Measurements from ENCODE around the gene THOC7. TPM values are rescaled to one million over a fixed set of nuclear protein-coding genes. Genes with fewer than 3 reads are reported as not detected.

Gene THOC7
- total RNA-seq, 1 donor from 2014 or later: 141 TPM

- Mint-ChIP-seq H3K36me3 (peaks cover 14% of the 10 kb centered on the region), H3K9me3 (no peaks in the 10 kb centered on the region), H3K4me3 (no peak overlapping the region), H3K27ac (no peak overlapping the region), H3K27me3 (ENCODE audit: insufficient read depth, low read depth) (peaks cover 5% of the 10 kb centered on the region), H3K4me1 (peaks cover 22% of the 10 kb centered on the region)
- Histone ChIP-seq H3K27me3 (no peaks in the 10 kb centered on the region), H3K4me1 (peaks cover 24% of the 10 kb centered on the region), H3K4me3 (no peak overlapping the region), H3K36me3 (no peaks in the 10 kb centered on the region), H3K4me2 (no peak overlapping the region), H4K20me1 (ENCODE audit: low read depth) (peaks cover 31% of the 10 kb centered on the region), H2AFZ (replicated peaks) (no peak overlapping the region), H3F3A (ENCODE audit: low read depth) (no peaks in the 10 kb centered on the region), H3K79me2 (ENCODE audit: low read depth) (peaks cover 89% of the 10 kb centered on the region), H3K27ac (no peak overlapping the region), H3K9me3 (ENCODE audit: low read depth) (no peaks in the 10 kb centered on the region), H3K9ac (no peak overlapping the region)
- DNase-seq (ENCODE audit: low spot score): no peak
- TF ChIP-seq CTCF (IDR thresholded peaks at IDR 0.05) (no peak), EZH2 (IDR thresholded peaks at IDR 0.05) (no peak), EZH2phosphoT487 (IDR thresholded peaks at IDR 0.05) (no peak)
These were observed 3.6 kb upstream of the THOC7 start for GRCh38 chr3:63867225-63867624.

DNA sequence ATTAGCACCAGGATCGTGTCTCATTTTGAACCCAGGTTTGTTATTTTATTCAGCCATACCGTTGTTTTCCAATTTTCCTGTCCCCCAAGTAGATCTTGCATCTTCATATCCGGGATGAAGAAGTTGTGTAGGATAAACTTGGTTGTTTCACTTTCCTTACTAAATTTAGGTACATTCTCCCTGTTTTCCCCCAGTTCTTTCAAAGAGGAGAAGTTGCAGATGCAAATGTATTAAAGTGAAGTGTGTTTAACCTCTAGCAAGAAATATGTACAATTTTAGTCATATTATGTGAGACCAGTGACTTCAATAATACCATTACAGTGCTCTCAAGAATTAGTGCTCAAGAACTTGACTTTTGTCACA is 1.3 kb upstream of the THOC7 start:
- Histone ChIP-seq H3K4me2 (peak overlapping the region; percentile 72), H3K4me1 (peaks cover 14% of the 10 kb centered on the region), H3K36me3 (no peaks in the 10 kb centered on the region), H2AFZ (replicated peaks) (no peak overlapping the region), H3K27ac (no peak overlapping the region), H3K27me3 (no peaks in the 10 kb centered on the region), H3F3A (ENCODE audit: low read depth) (no peaks in the 10 kb centered on the region), H3K9me3 (ENCODE audit: low read depth) (no peaks in the 10 kb centered on the region), H3K4me3 (peak overlapping the region; percentile 99), H4K20me1 (ENCODE audit: low read depth) (peaks cover 16% of the 10 kb centered on the region), H3K79me2 (ENCODE audit: low read depth) (peaks cover 89% of the 10 kb centered on the region), H3K9ac (no peak overlapping the region)
- Mint-ChIP-seq H3K4me3 (peak overlapping the region; percentile 93), H3K4me1 (peaks cover 27% of the 10 kb centered on the region), H3K36me3 (peaks cover 14% of the 10 kb centered on the region), H3K27ac (peak overlapping the region; percentile 89), H3K9me3 (no peaks in the 10 kb centered on the region), H3K27me3 (ENCODE audit: insufficient read depth, low read depth) (peaks cover 5% of the 10 kb centered on the region)
- DNase-seq (ENCODE audit: low spot score): no peak
- TF ChIP-seq CTCF (IDR thresholded peaks at IDR 0.05): no peak
- no peak for TF ChIP-seq EZH2 (IDR thresholded peaks at IDR 0.05)
- no peak for TF ChIP-seq EZH2phosphoT487 (IDR thresholded peaks at IDR 0.05)

- Histone ChIP-seq H3K9me3 (ENCODE audit: low read depth) (no peaks in the 10 kb centered on the region), H2AFZ (replicated peaks) (peak overlapping the region; percentile 96), H3K79me2 (ENCODE audit: low read depth) (peaks cover 89% of the 10 kb centered on the region), H3K4me1 (peaks cover 14% of the 10 kb centered on the region), H3K27me3 (no peaks in the 10 kb centered on the region), H3F3A (ENCODE audit: low read depth) (no peaks in the 10 kb centered on the region), H4K20me1 (ENCODE audit: low read depth) (peaks cover 10% of the 10 kb centered on the region), H3K27ac (no peak overlapping the region), H3K36me3 (no peaks in the 10 kb centered on the region), H3K4me3 (peak overlapping the region; percentile 99), H3K4me2 (peak overlapping the region; percentile 72), H3K9ac (peak overlapping the region; percentile 49)
- H3K4me1 Mint-ChIP-seq: peaks cover 27% of the 10 kb centered on the region
- H3K4me3 Mint-ChIP-seq: peak overlapping the region; percentile 93
- no peaks in the 10 kb centered on the region for H3K9me3 Mint-ChIP-seq
- DNase-seq (ENCODE audit: low spot score): no peak
- peaks cover 14% of the 10 kb centered on the region for H3K36me3 Mint-ChIP-seq
- peaks cover 4% of the 10 kb centered on the region for H3K27me3 Mint-ChIP-seq (ENCODE audit: insufficient read depth, low read depth)
- TF ChIP-seq CTCF (IDR thresholded peaks at IDR 0.05): no peak
- TF ChIP-seq EZH2phosphoT487 (IDR thresholded peaks at IDR 0.05): no peak
- no peak for TF ChIP-seq EZH2 (IDR thresholded peaks at IDR 0.05)
- peak overlapping the region; percentile 89 for H3K27ac Mint-ChIP-seq
These were observed 681 bp upstream of the THOC7 start for GRCh38 chr3:63864008-63864964.
